Stimulated activated CD8-positive, alpha-beta memory T cell treated with anti-CD3 and anti-CD28 coated beads, Interleukin-12 subunit alpha, Interleukin-12 subunit beta, amount 100 ng/mL, for 1 hour (primary cell): ENCODE data around the gene CLSTN3.
"Not testable (repeated sequence)": the region's sequence is repeated elsewhere in the genome, so short reads cannot be mapped to it uniquely, and the experiment has no call there.

Source experiments
- DNase-seq: peaks from one replicate; pipeline ENCODE4 v3.0.0-alpha.2; 2020; ENCODE audit warnings: low read depth

The CLSTN3 gene

GRCh38 chr12:7103837-7104584 lies 26.2 kb upstream of the CLSTN3 start:
- no peak for DNase-seq

GRCh38 chr12:7106082-7106481 lies 24.1 kb upstream of the CLSTN3 start:
- DNase-seq: no peak

- not testable (repeated sequence) for DNase-seq
These were observed 23.0 kb upstream of the CLSTN3 start for GRCh38 chr12:7107181-7107580.

DNA sequence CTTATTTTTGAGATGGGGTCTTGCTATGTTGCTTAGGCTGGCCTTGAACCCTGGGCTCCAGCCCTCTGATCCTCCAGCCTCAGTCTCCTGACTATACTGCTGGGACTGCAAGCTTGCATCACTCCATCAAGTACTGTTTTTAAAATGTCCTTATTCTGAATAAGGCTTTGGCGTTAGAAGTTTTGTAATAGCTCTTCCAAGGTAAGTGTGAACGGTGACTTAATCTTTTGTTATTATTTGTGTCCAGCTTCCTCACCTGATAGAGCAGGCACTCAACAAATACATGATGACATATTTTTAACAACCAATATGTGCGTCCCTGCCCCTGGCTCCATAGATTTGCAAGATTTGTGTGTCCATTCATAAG lies 22.6 kb upstream of the CLSTN3 start:
- DNase-seq: no peak

- peak; percentile 56 for DNase-seq
These were observed 22.0 kb upstream of the CLSTN3 start for GRCh38 chr12:7108003-7108795.

DNA sequence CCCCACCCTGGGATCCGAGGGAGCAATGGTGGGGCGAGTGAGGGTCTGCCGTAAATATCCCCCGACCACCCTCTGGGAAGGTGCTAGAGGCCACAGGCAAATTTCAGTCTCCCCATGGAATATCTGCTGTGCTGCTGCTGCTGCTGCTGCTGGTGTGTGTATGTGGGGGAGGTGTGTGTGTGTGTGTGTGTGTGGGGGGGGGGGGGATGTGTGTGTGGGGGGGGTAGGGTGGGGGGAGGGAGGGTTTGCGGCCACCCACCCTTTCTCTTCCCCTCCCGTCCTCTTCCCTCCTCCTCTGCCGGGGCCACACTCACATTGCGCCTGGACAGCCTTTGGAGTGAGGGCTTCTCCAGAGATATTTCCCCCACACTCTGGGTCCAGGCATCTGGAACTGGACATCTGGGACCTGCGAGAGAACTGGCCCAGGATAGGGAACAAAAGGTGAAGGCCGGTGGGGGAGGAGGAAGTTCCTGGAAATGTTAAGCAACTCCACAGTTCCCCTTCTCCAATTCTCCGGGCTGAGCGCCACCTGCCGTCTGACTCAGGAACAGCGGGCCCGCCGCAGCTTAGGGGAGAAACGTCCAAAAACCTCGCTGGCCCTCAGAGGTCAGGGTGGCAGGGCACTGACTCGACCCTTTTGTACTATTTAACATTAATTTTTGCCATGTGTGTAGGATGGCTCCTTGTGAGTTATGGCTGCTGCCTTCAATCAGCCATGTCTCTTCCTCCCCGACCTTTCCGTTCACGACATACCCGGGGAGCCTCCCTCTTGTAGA lies 21.2 kb upstream of the CLSTN3 start, which contains the start of gene C1RL:
C1RL (minus strand) TSS at position 419 of the 776 bp plus-strand sequence; CDS start at position 385, 34 bp downstream.
- DNase-seq: peak; percentile 68

GRCh38 chr12:7109572-7109920 lies 20.6 kb upstream of the CLSTN3 start:
- DNase-seq: no peak

GRCh38 chr12:7110661-7111060 lies 19.5 kb upstream of the CLSTN3 start:
- DNase-seq: no peak

DNA sequence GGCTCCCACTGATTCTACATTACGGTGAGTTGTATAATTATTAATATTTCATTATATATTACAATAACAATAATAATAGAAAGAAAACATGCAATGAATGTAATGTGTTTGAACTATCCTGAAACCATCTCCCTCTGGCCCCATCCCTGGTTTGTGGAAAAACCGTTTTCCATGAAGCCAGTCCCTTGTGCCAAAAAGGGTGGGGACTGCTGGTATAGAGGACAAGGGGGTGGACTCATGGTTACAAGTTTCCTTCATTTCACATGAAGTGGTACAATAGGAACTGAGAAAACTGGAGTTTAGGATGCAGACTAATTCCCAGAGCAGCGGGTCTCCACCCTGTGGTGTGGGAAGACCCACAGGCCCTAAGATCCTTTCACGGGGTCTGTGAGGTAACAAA lies 18.1 kb upstream of the CLSTN3 start:
- DNase-seq: no peak

DNA sequence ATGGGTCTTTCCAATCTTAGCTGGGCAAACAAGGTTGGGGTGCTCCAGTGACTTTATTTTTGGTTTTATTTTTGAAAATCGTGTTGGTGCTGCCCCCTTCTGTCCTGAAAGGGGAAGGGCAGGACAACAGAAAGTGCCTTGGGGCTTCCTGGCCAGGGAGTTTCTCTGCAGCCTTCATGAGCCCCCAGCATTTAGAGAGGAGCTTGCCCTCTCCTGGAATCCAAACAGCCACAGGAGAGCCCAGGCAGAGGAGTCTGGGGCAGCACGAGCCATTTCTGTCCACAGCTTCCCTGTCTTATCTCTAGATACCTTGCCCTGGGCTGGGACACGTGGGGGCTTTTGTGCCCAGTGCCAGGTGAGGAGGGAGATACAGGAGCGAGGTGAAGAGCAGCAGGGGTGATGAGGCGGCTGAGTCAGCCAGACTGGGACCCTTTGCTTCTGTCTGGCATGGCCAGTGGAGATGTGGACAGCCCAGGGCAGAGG lies 16.7 kb upstream of the CLSTN3 start:
- peak; percentile 33 for DNase-seq

DNA sequence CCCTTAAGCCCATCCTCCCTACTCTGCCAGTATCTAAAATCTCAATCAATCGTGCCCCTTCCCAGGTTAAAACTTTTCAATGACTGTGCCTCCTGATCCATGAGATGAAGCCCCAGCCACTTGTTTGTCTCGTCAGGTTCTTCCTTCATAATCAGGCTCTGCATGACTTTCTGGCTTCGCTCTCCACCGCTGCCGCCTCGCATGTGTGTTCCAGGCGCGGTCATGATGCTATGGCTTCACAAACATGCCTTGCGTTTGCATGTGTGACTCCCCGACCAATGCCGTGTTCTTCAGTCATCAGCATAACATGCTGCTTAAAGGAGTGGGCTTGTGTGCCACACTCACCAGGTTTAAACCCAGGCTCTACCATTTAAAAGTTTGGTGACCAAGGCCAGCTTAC lies 16.2 kb upstream of the CLSTN3 start:
- DNase-seq: no peak

GRCh38 chr12:7114851-7115250 lies 15.3 kb upstream of the CLSTN3 start:
- no peak for DNase-seq

GRCh38 chr12:7116196-7116595 lies 14.0 kb upstream of the CLSTN3 start:
- DNase-seq: no peak

DNA sequence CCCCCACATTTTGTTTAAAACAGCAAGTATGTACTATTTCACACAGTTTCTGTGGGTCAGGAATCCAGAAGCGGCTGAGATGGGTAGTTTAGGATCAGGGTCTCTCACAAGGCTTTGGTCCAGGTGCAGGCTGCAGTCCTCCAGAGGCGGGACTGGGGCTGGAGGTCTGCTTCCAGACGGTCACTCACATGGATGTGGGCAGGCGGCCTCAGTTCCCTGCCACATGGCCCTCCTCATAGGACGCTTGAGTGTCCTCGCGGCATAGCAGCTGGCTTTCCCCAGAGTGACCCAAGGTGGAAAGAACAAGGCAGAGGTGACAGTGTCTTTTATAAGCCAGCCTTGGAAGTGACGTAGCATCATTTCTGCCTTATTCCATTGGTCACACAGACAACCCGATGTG lies 13.3 kb upstream of the CLSTN3 start:
- no peak for DNase-seq

DNA sequence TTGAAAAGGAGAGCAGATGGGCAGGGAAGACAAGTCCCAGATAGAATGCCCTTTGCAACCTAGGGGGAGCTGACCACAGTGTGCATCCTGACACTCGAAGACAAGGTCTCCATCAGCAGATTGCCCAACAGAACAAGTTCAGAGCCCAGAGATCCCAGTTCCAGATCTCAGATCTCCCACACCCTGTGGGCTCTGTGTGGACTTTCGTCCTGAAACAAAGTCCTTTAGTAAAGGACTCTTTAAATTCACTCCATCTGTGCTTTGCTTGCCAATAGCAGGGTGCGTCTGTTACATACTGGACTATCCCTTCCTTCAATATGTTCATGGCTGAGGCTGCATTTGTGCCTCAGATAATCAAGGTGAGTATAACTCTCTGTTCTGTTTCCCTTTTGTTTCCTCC lies 12.5 kb upstream of the CLSTN3 start:
- no peak for DNase-seq

GRCh38 chr12:7118881-7119280 lies 11.3 kb upstream of the CLSTN3 start:
- DNase-seq: no peak

DNA sequence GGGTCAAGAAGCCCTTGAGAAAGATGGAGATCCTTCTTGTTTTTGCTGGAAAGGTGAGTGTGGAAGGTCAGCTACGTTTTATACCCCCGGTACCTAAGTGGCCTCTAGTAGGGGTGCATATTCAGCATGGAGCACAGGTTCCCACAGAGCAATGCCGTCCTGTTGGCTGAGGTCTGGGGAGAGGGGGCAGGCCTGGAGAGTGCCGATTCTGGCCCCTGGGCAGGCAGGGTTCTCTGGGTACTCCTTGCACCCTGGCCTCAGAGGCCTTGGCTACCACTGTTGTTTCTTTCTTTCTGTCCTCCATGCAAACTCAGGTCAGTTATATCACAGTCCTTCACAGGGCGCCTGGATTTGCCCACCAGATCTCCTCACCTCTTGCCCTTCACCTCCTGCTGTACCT lies 10.0 kb upstream of the CLSTN3 start:
- DNase-seq: no peak

DNA sequence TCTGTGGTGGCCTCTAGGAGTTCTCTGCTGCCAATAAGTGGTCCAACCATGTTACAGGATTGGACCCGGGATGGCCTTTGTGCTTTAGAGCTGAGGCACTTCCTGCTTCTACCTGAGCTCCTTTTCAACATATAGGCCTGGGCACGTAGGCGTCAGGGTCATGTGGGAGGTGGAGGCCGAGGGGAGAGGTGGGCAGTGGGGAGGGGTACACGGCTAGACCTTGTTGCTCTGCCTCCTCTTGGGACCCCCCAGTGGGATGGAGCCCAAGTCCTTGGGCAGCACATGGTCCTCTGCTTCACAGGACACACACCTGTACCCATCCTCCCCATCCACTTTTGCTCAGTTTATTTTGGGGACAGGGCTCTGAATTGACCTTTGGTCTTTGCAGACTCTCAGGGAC lies 8.8 kb upstream of the CLSTN3 start:
- DNase-seq: no peak

DNA sequence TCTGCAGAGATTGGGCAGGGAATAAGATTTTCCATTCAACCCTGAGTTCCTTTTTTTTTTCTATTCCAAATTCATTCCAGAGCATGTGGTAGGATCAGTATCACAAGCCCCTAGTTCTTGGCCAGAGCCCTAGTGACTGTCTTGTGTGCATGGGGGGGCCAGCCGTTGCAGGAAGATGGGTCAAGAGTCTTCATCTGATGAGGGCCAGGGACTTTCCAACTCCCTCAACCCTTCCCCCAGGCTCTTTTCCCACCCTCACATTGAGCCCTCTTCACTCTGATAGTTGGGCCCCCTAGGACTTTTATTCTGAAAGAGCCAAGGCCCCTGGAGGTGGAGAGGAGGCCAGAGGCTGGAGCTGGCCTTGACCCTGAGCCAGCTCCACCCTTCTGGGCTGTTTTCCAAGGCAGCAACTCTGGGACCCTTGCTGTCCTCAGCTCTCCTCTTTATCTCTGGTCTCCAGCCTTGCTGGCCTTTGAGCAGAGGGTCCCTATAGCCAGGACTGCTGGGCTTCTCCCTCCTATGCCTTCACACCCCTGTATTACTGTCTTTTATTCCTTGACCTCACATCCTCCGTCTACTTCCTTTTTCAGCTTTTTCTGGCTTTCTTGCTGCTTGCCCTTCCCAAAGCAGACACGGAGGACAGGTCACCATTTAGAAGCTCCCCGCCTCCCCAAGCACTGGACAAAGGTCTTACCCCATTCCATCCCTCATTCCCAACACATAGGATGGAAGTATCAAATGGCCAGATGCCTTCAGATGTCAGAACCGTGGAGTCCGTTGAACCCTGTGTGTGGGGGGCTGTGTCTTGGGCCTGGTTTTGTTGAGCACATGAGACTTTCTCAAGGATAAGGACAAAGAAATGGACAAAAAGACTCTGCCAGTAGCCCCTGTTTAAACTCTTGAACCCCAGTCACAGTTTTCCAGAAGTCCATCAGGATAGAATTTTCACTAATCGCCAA lies 7.1 kb upstream of the CLSTN3 start:
- DNase-seq: no peak

GRCh38 chr12:7123806-7124522 lies 6.2 kb upstream of the CLSTN3 start:
- DNase-seq: no peak
